HepG2 (cell line): Measurements from ENCODE around the gene LNX2. TPM values are rescaled to one million over a fixed set of nuclear protein-coding genes. Genes with fewer than 3 reads are reported as not detected.

Experiments used
- BCLAF1 ChIP-seq: fragments of 450-650 bp; IDR thresholded peaks from 2 replicates; pipeline ENCODE4 v1.6.1; 2017; ENCODE audit warnings: mild to moderate bottlenecking
- CENPX ChIP-seq: sonication (generic); formaldehyde crosslinking; IDR thresholded peaks from 2 replicates; pipeline ENCODE4 v1.9.0; 2021; ENCODE audit warnings: mild to moderate bottlenecking, missing genetic modification reagents, moderate library complexity
- GLI4 ChIP-seq: sonication (generic); formaldehyde crosslinking; IDR thresholded peaks from 2 replicates; pipeline ENCODE4 v1.5.1; 2020; ENCODE audit warnings: missing genetic modification reagents, mild to moderate bottlenecking, moderate library complexity, borderline replicate concordance
- IKZF1 ChIP-seq: fragments of 450-650 bp; IDR thresholded peaks from 2 replicates; pipeline ENCODE4 v1.7.1; 2016
- KDM4B ChIP-seq: sonication (generic); formaldehyde crosslinking; IDR thresholded peaks from 2 replicates; pipeline ENCODE4 v1.4.0; 2020; ENCODE audit warnings: missing genetic modification reagents
- MEIS1 ChIP-seq: sonication (generic); formaldehyde crosslinking; IDR thresholded peaks from 2 replicates; pipeline ENCODE4 v1.9.0; 2021; ENCODE audit warnings: mild to moderate bottlenecking, missing genetic modification reagents, moderate library complexity, borderline replicate concordance
- NFE2 ChIP-seq: sonication (generic); formaldehyde crosslinking; IDR thresholded peaks from 2 replicates; pipeline ENCODE4 v1.4.0; 2020; ENCODE audit warnings: missing genetic modification reagents
- NFIB ChIP-seq: sonication (generic); formaldehyde crosslinking; IDR thresholded peaks from 2 replicates; pipeline ENCODE4 v1.9.0; 2021; ENCODE audit warnings: missing genetic modification reagents, mild to moderate bottlenecking, borderline replicate concordance
- REST ChIP-seq, 2 experiments: IDR thresholded peaks; 2 replicates each; pipeline ENCODE4 v1.6.1; 2011 to 2012; ENCODE audit warnings: low read length in 2 of 2, borderline replicate concordance in 1 of 2, low read depth in 1 of 2, mild to moderate bottlenecking in 1 of 2, moderate library complexity in 1 of 2
- SRSF4 ChIP-seq: fragments of 200-400 bp; formaldehyde crosslinking; IDR thresholded peaks from one replicate; pipeline ENCODE4 v1.6.1; 2018; ENCODE audit warnings: mild to moderate bottlenecking, low read depth, low read length, moderate library complexity; ENCODE audit not compliant: poor library complexity, severe bottlenecking
- STAT6 ChIP-seq: sonication (generic); formaldehyde crosslinking; IDR thresholded peaks from 2 replicates; pipeline ENCODE4 v1.4.0; 2020; ENCODE audit warnings: missing genetic modification reagents, mild to moderate bottlenecking, borderline replicate concordance
- ZNF160 ChIP-seq: sonication (generic); formaldehyde crosslinking; IDR thresholded peaks from 2 replicates; pipeline ENCODE4 v1.8.0; 2022; ENCODE audit warnings: mild to moderate bottlenecking, inconsistent platforms, missing genetic modification reagents
- ZNF235 ChIP-seq: sonication (generic); formaldehyde crosslinking; IDR thresholded peaks from 2 replicates; pipeline ENCODE4 v1.8.1; 2023; ENCODE audit warnings: mild to moderate bottlenecking, missing genetic modification reagents, borderline replicate concordance
- ZNF691 ChIP-seq: sonication (generic); formaldehyde crosslinking; IDR thresholded peaks from 2 replicates; pipeline ENCODE4 v1.4.0; 2020; ENCODE audit warnings: missing genetic modification reagents, low read depth, mild to moderate bottlenecking, borderline replicate concordance
- ZNF83 ChIP-seq: sonication (generic); formaldehyde crosslinking; IDR thresholded peaks from 2 replicates; pipeline ENCODE4 v1.4.0; 2020; ENCODE audit warnings: missing genetic modification reagents, mild to moderate bottlenecking, borderline replicate concordance
- polyA plus RNA-seq, 8 experiments: library from polyadenylated mRNA; depleted of rRNA in 3 of 8; stranded (reverse) in 7 of 8; unstranded in 1 of 8; fragments of >200 nt; fragmentation: Illumina TruSeq in 4 of 8; extraction: Trizol in 4 of 8; gene quantifications; 2 replicates each; pipeline versions ENCODE4 v1.2.1 to v1.2.3, GENCODE V29; 2011 to 2016; ENCODE audit warnings: low read depth in 4 of 8, missing spikeins in 1 of 8, mixed read lengths in 1 of 8; ENCODE audit not compliant: insufficient read depth in 1 of 8
- total RNA-seq, 5 experiments: library from RNA; depleted of rRNA; stranded (reverse); fragments of >200 nt; fragmentation: Illumina TruSeq; extraction: Trizol; gene quantifications; 2 replicates each; pipeline ENCODE4 v1.2.3, GENCODE V29; 2016; ENCODE audit warnings: low read depth in 1 of 5
- TF ChIP-seq, protein P1 (sequence below): sonication (generic); formaldehyde crosslinking; IDR thresholded peaks from 2 replicates; pipeline ENCODE4 v1.4.0; 2020; ENCODE audit warnings: missing genetic modification reagents

The LNX2 gene
- total and polyA plus RNA-seq, 2 of the 13 experiments (the other 11 are each of a cell fraction or from before 2014, with no cell fraction given): 9.2 to 9.7 TPM

- TF ChIP-seq REST (IDR thresholded peaks at IDR 0.05; ENCODE audit: borderline replicate concordance in 1 of 2, low read depth in 1 of 2, low read length in 2 of 2) (no peak), NFE2 (CRISPR knock-in tag) (no peak), STAT6 (CRISPR knock-in tag) (no peak), ZNF235 (CRISPR knock-in tag) (peak; percentile 81; the same call in 1 of the 2 replicates), GLI4 (CRISPR knock-in tag) (0 out of 2 replicates have a peak, but pooled peaks have one; percentile 44), IKZF1 (no peak), SRSF4 (no peak), ZNF83 (CRISPR knock-in tag) (no peak), BCLAF1 (no peak), ZNF691 (peak; percentile 96), ZNF160 (CRISPR knock-in tag) (peak; percentile 82; the same call in 1 of the 2 replicates), KDM4B (CRISPR knock-in tag) (no peak; the same call in 1 of the 2 replicates), CENPX (no peak), MEIS1 (CRISPR knock-in tag) (peak; percentile 81), NFIB (CRISPR knock-in tag) (no peak)
- TF ChIP-seq, protein P1, sequence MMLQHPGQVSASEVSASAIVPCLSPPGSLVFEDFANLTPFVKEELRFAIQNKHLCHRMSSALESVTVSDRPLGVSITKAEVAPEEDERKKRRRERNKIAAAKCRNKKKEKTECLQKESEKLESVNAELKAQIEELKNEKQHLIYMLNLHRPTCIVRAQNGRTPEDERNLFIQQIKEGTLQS (CRISPR knock-in tag): peak; percentile 63; the same call in 1 of the 2 replicates
Measured at GRCh38 chr13:27621366-27622101, 1.2 kb upstream of the LNX2 start, which contains the start of gene POLR1D (continued).
